ENCODE results near the gene AQP3. TPM values are rescaled to one million over a fixed set of nuclear protein-coding genes. Genes with fewer than 3 reads are reported as not detected.

The AQP3 gene
- 13.3 and 46.7 TPM in 2 replicates for total RNA-seq (2011; cell fraction: chromatin; rRNA removed; ENCODE audit: low replicate concordance)
- 57.8 and 76.0 TPM in 2 replicates for total RNA-seq (2011; cell fraction: nucleolus; rRNA removed)
- total RNA-seq (2011; cell fraction: nucleoplasm; rRNA removed): 30.8 and 35.2 TPM in 2 replicates
- 17.6 and 26.9 TPM in 2 replicates for total RNA-seq (2014; rRNA removed)
- 11.1 and 12.8 TPM in 2 replicates for total RNA-seq (2014; rRNA removed; fragmentation: Illumina TruSeq; extraction: Trizol)
- 13.3 and 15.1 TPM in 2 replicates for total RNA-seq (2015; rRNA removed; fragmentation: Illumina TruSeq; extraction: Trizol)
- 25.5 and 27.1 TPM in 2 replicates for total RNA-seq (2021)
- polyA plus RNA-seq (2011; rRNA removed): 25.8 and 31.5 TPM in 2 replicates
- polyA plus RNA-seq (2011; cell fraction: cytosol; rRNA removed): 51.7 and 150 TPM in 2 replicates
- 29.5 and 64.4 TPM in 2 replicates for polyA plus RNA-seq (2011; cell fraction: nucleus; rRNA removed)
- 11.3 and 35.0 TPM in 2 replicates for polyA plus RNA-seq (2012)
- polyA plus RNA-seq (2014; fragmentation: Illumina TruSeq; extraction: Trizol): 25.0 and 30.0 TPM in 2 replicates
- 1 to 10 TPM; 4.2 to 6.0 TPM for polyA plus RNA-seq (2014; fragmentation: Nextera tagmentation; extraction: Ambion mirVana)
- polyA plus RNA-seq (2014; rRNA removed): 25.3 and 29.9 TPM in 2 replicates
- polyA minus RNA-seq (2011; rRNA and poly(A)+ RNA removed): 12.9 and 30.5 TPM in 2 replicates
- polyA minus RNA-seq (2011; cell fraction: cytosol; rRNA and poly(A)+ RNA removed): 34.6 and 39.6 TPM in 2 replicates
- 6.3 and 7.5 TPM in 2 replicates for polyA minus RNA-seq (2011; cell fraction: nucleus; rRNA and poly(A)+ RNA removed)
- Bru-seq, nascent RNA: percentile 48 among the genes with signal in this experiment
- percentile 41 among the genes with signal in this experiment for BruChase-seq, experiment 1, labeled RNA remaining after a 2-hour chase
- BruChase-seq, experiment 2, labeled RNA remaining after a 6-hour chase: percentile 45 among the genes with signal in this experiment
- long read RNA-seq, experiment 1, transcript AQP3-205 (3 exons, 898 nt): minor isoform, 5 of 86 reads
- long read RNA-seq, experiment 1, transcript AQP3-201 (6 exons, 1,871 nt): major isoform, 13 of 86 reads
- long read RNA-seq, experiment 1, partial matches to known transcripts: 10 of 86 reads
- long read RNA-seq, experiment 1, other reads (novel, unspliced or antisense): 58 of 86 reads
- long read RNA-seq, experiment 2, transcript AQP3-201 (6 exons, 1,871 nt): major isoform, 36 of 55 reads
- long read RNA-seq, experiment 2, partial matches to known transcripts: 2 of 55 reads
- long read RNA-seq, experiment 2, other reads (novel, unspliced or antisense): 16 of 55 reads
- long read RNA-seq, experiment 3, transcript AQP3-201 (6 exons, 1,871 nt): major isoform, 28 of 32 reads
- long read RNA-seq, experiment 3, partial matches to known transcripts: 2 of 32 reads
- long read RNA-seq, experiment 3, other reads (novel, unspliced or antisense): 2 of 32 reads

- FAIRE-seq: peak; percentile 99
- Histone ChIP-seq H3K4me3 (peak within 1 kb of the TSS; percentile 47), H3K9me3 (replicated peaks; ENCODE audit: control insufficient read depth, insufficient read depth, low read depth, low read length) (no peaks in the 10 kb centered on the region), H4K20me1 (replicated peaks; ENCODE audit: control insufficient read depth, insufficient read depth, low read length) (no peaks in the 10 kb centered on the region), H3K27me3 (ENCODE audit: control insufficient read depth in 2 of 2, insufficient read depth in 2 of 2, low read length in 2 of 2) (no peaks in the 10 kb centered on the region), H3K4me2 (ENCODE audit: insufficient read depth, low read length) (peak within 1 kb of the TSS; percentile 89), H3K79me2 (ENCODE audit: control insufficient read depth, insufficient read depth, low read length) (peaks cover 20% of the 10 kb centered on the region), H3K4me1 (replicated peaks in 1 of 2; ENCODE audit: control insufficient read depth in 2 of 2, insufficient read depth in 2 of 2, low read length in 2 of 2) (peaks cover 33 to 47% of the 10 kb centered on the region in 2 experiments), H3K9ac (ENCODE audit: insufficient read depth in 1 of 2, low read depth in 2 of 2, low read length in 2 of 2) (peak within 1 kb of the TSS; percentile 53 to 86), H3K36me3 (ENCODE audit: control insufficient read depth, insufficient read depth, low read length) (peaks cover 10% of the 10 kb centered on the region; the same call in 1 of the 3 replicates), H3K27ac (ENCODE audit: extremely low read depth, low read depth, low read length) (peak within 1 kb of the TSS; percentile 80), H3K9me1 (ENCODE audit: control insufficient read depth, insufficient read depth, low read length) (no peaks in the 10 kb centered on the region), H2AFZ (ENCODE audit: low read depth, low read length) (peak within 1 kb of the TSS; percentile 83)
- intact Hi-C loops (cut with micrococcal nuclease) (loop anchor here (2.0 kb wide), 2 partner anchors 44 to 72 kb away; partner anchors contain the start of gene AQP7), in situ Hi-C loops (cut with MboI) (no loop called here)
- ATAC-seq: peak; percentile 92
- CTCF ChIA-PET (ENCODE audit: low intra/inter-chr PET ratio): interaction anchor here (0.7 kb wide), 1 partner anchor 273 kb away, joined by 3 read pairs; no protein-coding TSS in a partner anchor
- POLR2A ChIA-PET: interaction anchor here (0.7 kb wide), 1 partner anchor 157 kb away, joined by 3 read pairs; the partner anchor contains the start of gene NFX1
- 0% methylated on average over 13 of the region's 50 CpGs for WGBS (ENCODE audit: insufficient coverage, low coverage, missing lambda C conversion rate)
- BruUV-seq (replicated peaks): no TSS peak
- DNase-seq (ENCODE audit: extremely low read depth in 1 of 4, low spot score in 3 of 4): peak; percentile 80 to 89 (median 83)
- TF ChIP-seq DACH1 (IDR thresholded peaks at IDR 0.05; ENCODE audit: partially characterized antibody) (peak; percentile 88), ZNF253 (CRISPR knock-in tag; conservative IDR thresholded peaks at IDR 0.05) (no peak), L3MBTL2 (IDR thresholded peaks at IDR 0.05) (no peak; the same call in 1 of the 2 replicates), HINFP (tag; conservative IDR thresholded peaks at IDR 0.05; ENCODE audit: low read depth) (no peak), HNRNPK (IDR thresholded peaks at IDR 0.05; ENCODE audit: low read depth, low read length, poor library complexity, severe bottlenecking) (no peak), YBX1 (IDR thresholded peaks at IDR 0.05) (no peak), ILK (tag; IDR thresholded peaks at IDR 0.05; ENCODE audit: borderline replicate concordance, low read depth) (no peak)
- TF ChIP-seq, protein P1, sequence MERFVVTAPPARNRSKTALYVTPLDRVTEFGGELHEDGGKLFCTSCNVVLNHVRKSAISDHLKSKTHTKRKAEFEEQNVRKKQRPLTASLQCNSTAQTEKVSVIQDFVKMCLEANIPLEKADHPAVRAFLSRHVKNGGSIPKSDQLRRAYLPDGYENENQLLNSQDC (CRISPR knock-in tag; IDR thresholded peaks at IDR 0.05): no peak
Measured at GRCh38 chr9:33446946-33447798, at the start of gene AQP3. TSS of gene AQP3 (minus strand) at chr9:33447593. CDS start at chr9:33447530, 63 bp downstream.

Data from K562 (cell line).